GOT3 (cell line): ENCODE measurements around the gene RNASE8.

ENCODE experiments used
- DNase-seq: peaks from one replicate; lab custom pipeline; 2025; ENCODE audit warnings: mixed read lengths; lab: John Stamatoyannopoulos, UW

RNASE8 gene

GRCh38 chr14:21072781-21073339 lies 15.2 kb downstream of the RNASE8 start:
- DNase-seq = no peak

- no peak for DNase-seq
Observed at GRCh38 chr14:21073921-21074320, 16.3 kb downstream of the RNASE8 start.

GRCh38 chr14:21074398-21075272 lies 17.0 kb downstream of the RNASE8 start:
- DNase-seq = no peak

DNA sequence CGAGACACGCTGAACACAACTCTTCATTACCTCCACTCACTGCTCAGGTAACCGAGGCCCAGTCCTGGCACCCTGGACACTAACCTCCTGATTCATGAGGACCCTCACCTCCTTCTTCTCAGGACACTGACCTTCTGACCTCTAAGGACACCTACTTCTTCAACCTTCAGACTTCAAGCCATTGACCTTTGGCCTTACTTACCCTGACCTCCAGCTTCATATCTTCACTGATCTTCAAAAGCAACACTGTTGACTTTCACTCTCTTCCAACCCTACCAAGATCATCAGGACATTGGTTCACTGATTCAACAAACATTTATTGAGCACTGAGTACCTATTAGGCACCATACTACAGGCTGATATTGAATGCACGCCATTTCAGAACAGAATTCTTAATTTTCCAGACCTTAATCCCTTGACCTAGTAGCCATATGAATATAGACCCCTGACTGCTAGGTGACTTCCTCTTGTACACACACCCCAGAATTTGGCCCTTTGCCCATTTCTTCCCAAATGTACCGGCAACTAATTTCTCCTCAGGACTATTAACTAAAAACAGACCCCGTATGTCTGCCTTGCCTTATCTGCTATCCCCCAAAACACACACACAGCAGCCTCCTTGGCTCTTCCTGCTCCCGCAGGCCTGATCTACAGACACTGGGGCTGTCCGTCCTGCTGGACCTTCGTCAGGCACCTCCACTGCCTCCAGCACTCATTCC lies 18.3 kb downstream of the RNASE8 start:
- DNase-seq = no peak

DNA sequence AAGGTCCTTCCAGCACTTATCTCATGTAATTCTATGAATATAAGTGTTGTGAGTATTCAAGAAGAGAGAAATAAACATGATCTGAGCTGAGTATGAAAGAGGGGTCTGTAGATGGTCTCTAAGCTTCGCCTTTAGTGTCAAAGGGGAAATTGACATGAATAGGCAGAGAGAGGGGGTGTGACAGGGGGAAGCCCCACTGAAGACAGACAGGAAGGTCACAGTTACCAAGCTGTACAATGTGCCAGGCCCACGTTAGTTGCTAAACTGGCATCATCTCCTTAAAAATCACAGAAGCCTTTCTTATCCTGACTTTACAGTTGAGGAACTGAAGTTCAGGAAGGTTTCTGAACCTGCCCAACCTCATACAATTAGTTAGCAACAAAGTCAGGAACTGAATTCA lies 20.1 kb downstream of the RNASE8 start:
- DNase-seq = no peak

GRCh38 chr14:21078287-21078686 lies 20.7 kb downstream of the RNASE8 start:
- DNase-seq = no peak

DNA sequence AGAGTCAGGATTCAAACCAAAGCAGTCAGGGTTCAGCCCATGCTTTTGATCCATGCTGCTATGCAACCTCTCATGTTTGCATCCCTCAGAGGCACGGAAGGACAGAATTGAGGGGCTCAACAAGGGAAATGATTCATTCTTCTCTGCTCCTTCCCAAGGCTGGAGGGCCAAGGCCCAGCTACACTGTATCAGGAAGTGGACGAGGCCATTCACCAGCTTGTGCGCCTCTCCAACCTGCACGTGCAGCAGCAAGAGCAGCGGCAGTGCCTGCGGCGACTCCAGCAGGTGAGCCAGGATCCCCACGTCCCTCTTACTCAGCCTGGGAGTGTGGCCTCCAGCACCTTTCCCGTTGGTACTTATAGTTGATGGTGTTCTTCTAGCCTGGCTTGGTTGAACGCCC lies 21.1 kb downstream of the RNASE8 start:
- no peak for DNase-seq

GRCh38 chr14:21081521-21082142 lies 24.0 kb downstream of the RNASE8 start:
- DNase-seq = no peak

GRCh38 chr14:21083565-21084325 lies 26.1 kb downstream of the RNASE8 start:
- DNase-seq = no peak

DNA sequence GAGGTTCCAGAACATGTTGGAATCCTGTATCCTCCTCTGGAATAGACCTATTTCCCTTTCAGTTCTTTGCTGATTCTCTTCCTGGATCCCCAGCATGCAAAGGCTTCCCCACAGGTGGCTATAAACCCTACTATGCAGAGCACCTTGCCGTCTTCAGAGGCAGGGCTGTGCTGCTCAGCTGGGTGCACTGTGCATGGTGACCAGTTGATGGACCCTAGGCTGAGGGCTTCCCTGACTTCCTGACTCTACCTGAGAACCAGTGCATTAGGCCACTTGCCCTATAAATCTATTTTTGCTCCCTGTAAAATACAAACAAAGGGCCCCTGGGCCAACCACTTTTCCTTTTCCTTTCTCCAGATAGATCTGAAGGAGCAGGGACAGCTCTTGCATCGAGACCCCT lies 26.8 kb downstream of the RNASE8 start:
- DNase-seq = no peak

GRCh38 chr14:21084998-21085853 lies 27.6 kb downstream of the RNASE8 start:
- no peak for DNase-seq

- DNase-seq = no peak
Observed at GRCh38 chr14:21086908-21087293, 29.3 kb downstream of the RNASE8 start.

- no peak for DNase-seq
Observed at GRCh38 chr14:21087294-21088091, 29.9 kb downstream of the RNASE8 start.

DNA sequence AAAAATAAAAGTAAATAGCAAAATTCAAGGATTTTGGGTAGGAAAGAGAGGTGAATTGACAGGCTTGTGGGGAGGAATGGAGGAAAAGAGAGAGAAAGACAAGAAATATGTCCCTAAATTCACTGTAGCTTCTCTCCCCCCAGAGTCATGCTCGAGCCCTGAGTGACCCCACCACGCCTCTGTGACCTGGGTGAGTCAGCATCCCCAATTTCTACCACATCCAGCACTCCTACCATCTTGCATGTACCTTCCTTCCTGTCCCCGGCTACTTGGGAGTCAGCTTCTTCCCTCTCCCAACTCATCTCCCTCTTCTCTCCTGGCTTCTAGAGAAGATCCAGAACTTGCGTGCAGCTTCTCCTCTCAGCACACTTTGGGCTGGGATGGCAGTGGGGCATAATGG lies 31.1 kb downstream of the RNASE8 start:
- DNase-seq = no peak

GRCh38 chr14:21089271-21089670 lies 31.6 kb downstream of the RNASE8 start:
- DNase-seq = no peak

DNA sequence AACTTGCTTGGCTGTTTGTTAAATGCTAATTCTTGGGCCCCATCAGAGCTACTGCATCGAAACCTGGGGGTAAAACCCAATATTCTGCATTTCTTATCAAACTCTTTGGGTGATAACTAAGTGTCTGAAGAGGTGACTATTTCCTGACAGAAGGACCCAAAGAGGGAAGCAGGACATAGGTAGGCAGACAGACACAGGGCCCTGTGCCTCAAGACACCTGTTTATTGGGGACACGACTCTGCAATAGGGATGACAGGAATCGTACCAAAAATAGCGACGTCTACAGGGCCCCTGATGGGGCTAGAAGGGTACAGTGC lies 32.2 kb downstream of the RNASE8 start:
- no peak for DNase-seq

GRCh38 chr14:21090194-21090939 lies 32.7 kb downstream of the RNASE8 start:
- DNase-seq = no peak

- no peak for DNase-seq
Observed at GRCh38 chr14:21090940-21091663, 33.5 kb downstream of the RNASE8 start.

- no peak for DNase-seq
Observed at GRCh38 chr14:21091821-21092272, 34.2 kb downstream of the RNASE8 start.
